Adrenal gland (tissue), 5 donors: ENCODE data around the gene ZNF470.

Experiments
- CTCF ChIP-seq, 6 experiments: fragments of 450-650 bp in 4 of 6; fragments of 200-600 bp in 2 of 6; sonication (generic) in 1 of 6; IDR thresholded peaks; 1 replicate in 5 of 6; 2 replicates in 1 of 6; pipeline versions ENCODE4 v1.5.1 to v1.8.0; 2016 to 2021; ENCODE audit warnings: antibody characterized with exemption in 6 of 6, mild to moderate bottlenecking in 2 of 6, moderate library complexity in 1 of 6
- POLR2A ChIP-seq, 2 donors: fragments of 450-650 bp; IDR thresholded peaks; one replicate each; pipeline ENCODE4 v1.6.1; 2017; ENCODE audit warnings: antibody characterized with exemption in 2 of 2, mild to moderate bottlenecking in 2 of 2, moderate library complexity in 1 of 2
- donor health status: DM: no; HTN: no; CAD: no.

- TF ChIP-seq CTCF (IDR thresholded peaks at IDR 0.05), result no peak
- no peak for TF ChIP-seq POLR2A (IDR thresholded peaks at IDR 0.05)
Measured at GRCh38 chr19:56525214-56525860, 41.9 kb upstream of the ZNF470 start.
